ENCODE measurements around the gene TMEM92.

DNA sequence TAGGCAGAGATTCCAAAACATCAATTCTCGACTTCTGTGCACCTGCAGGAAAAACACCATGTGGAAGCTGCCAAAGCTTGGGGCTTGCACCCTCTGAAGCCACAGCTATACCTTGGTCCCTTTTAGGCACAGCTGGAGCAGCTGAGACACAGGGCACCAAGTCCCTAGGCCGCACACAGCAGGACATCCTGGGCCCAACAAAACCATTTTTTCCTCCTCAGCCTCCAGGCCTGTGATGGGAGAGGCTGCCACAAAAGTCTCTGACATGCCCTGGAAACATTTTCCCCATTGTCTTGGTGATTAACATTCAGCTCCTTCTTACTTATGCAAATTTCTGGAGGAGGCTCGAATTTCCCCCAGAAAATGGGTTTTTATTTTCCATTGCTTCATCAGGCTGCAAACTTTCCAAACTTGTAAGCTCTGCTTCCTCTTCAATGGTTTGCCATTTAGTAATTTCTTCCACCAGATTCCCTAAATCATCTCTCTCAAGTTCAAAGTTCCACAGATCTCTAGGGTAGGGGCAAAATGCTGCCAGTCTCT lies 48.5 kb upstream of the TMEM92 start:
- TF ChIP-seq, protein P1, sequence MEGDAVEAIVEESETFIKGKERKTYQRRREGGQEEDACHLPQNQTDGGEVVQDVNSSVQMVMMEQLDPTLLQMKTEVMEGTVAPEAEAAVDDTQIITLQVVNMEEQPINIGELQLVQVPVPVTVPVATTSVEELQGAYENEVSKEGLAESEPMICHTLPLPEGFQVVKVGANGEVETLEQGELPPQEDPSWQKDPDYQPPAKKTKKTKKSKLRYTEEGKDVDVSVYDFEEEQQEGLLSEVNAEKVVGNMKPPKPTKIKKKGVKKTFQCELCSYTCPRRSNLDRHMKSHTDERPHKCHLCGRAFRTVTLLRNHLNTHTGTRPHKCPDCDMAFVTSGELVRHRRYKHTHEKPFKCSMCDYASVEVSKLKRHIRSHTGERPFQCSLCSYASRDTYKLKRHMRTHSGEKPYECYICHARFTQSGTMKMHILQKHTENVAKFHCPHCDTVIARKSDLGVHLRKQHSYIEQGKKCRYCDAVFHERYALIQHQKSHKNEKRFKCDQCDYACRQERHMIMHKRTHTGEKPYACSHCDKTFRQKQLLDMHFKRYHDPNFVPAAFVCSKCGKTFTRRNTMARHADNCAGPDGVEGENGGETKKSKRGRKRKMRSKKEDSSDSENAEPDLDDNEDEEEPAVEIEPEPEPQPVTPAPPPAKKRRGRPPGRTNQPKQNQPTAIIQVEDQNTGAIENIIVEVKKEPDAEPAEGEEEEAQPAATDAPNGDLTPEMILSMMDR (IDR thresholded peaks at IDR 0.05): no peak
- TF ChIP-seq POLR2A (IDR thresholded peaks at IDR 0.05): no peak
- no peak for TF ChIP-seq EP300 (IDR thresholded peaks at IDR 0.05)
- TF ChIP-seq POLR2AphosphoS5 (IDR thresholded peaks at IDR 0.05): no peak
